K562 (cell line): ENCODE results near the gene PLIN5. TPM values are rescaled to one million over a fixed set of nuclear protein-coding genes. Genes with fewer than 3 reads are reported as not detected.

ENCODE experiments used
- ARID4B ChIP-seq: sonication (generic); formaldehyde crosslinking; IDR thresholded peaks from 2 replicates; pipeline ENCODE4 v1.8.0; 2022; ENCODE audit warnings: mild to moderate bottlenecking, missing genetic modification reagents
- BCOR ChIP-seq: fragments of 450-650 bp; IDR thresholded peaks from 2 replicates; pipeline ENCODE4 v1.6.1; 2016
- CREM ChIP-seq: IDR thresholded peaks from 2 replicates; pipeline ENCODE4 v1.6.1; 2014; ENCODE audit warnings: antibody characterized with exemption, low read depth
- E2F3 ChIP-seq: fragments of 250-450 bp; sonication (Bioruptor Pico); IDR thresholded peaks from 2 replicates; pipeline ENCODE4 v1.4.0; 2020; ENCODE audit warnings: mild to moderate bottlenecking
- EHMT2 ChIP-seq: fragments of 450-650 bp; IDR thresholded peaks from 2 replicates; pipeline ENCODE4 v1.6.1; 2018; ENCODE audit warnings: antibody characterized with exemption
- ESRRB ChIP-seq: fragments of 250-450 bp; sonication (Bioruptor Pico); IDR thresholded peaks from 2 replicates; pipeline ENCODE4 v1.5.0; 2020; ENCODE audit warnings: mild to moderate bottlenecking, moderate library complexity, borderline replicate concordance
- HDAC6 ChIP-seq: IDR thresholded peaks from 2 replicates; pipeline ENCODE4 v1.6.1; 2012; ENCODE audit warnings: low read depth, mild to moderate bottlenecking, control low read depth, inconsistent platforms, low read length, moderate library complexity
- MCM7 ChIP-seq, 2 experiments: fragments of 450-650 bp; IDR thresholded peaks; 2 replicates each; pipeline ENCODE4 v1.6.1; 2016 to 2018
- MGA ChIP-seq: fragments of 450-650 bp; IDR thresholded peaks from 2 replicates; pipeline ENCODE4 v1.6.1; 2016; ENCODE audit warnings: mild to moderate bottlenecking, moderate library complexity
- THAP7 ChIP-seq: fragments of 250-450 bp; sonication (Bioruptor Pico); IDR thresholded peaks from 2 replicates; pipeline ENCODE4 v1.5.0; 2021
- ZNF75A ChIP-seq: fragments of 450-650 bp; formaldehyde crosslinking; IDR thresholded peaks from 2 replicates; pipeline ENCODE4 v1.4.0; 2020; ENCODE audit warnings: mild to moderate bottlenecking
- polyA plus RNA-seq, 8 experiments: library from polyadenylated mRNA; depleted of rRNA in 4 of 8; stranded (reverse) in 5 of 8; unstranded in 3 of 8; fragments of >200 nt; fragmentation: Nextera tagmentation in 2 of 8; fragmentation: Illumina TruSeq in 1 of 8; extraction: Ambion mirVana in 2 of 8; extraction: Trizol in 1 of 8; gene quantifications; 2 replicates each; pipeline versions ENCODE4 v1.2.1 to v1.2.3, GENCODE V29; 2011 to 2014; ENCODE audit warnings: inconsistent platforms in 1 of 8, missing spikeins in 1 of 8
- total RNA-seq, 7 experiments: library from RNA; depleted of rRNA in 6 of 7; stranded (reverse); fragments of >200 nt in 6 of 7; fragmentation: Illumina TruSeq in 2 of 7; extraction: Trizol in 2 of 7; gene quantifications; 2 replicates each; pipeline versions ENCODE4 v1.2.1 to v1.2.3, GENCODE V29; 2011 to 2021; ENCODE audit warnings: low replicate concordance in 1 of 7

Gene PLIN5
- total and polyA plus RNA-seq, 9 of the 15 experiments (the other 6 are each of a cell fraction or from before 2014, with no cell fraction given): 0.04 to 1.3 (median 0.50) TPM

- TF ChIP-seq HDAC6: no peak
- no peak for TF ChIP-seq THAP7
- TF ChIP-seq ZNF75A (CRISPR knock-in tag): no peak
- TF ChIP-seq BCOR: 0 out of 2 replicates have a peak, but pooled peaks have one; percentile 49
- TF ChIP-seq ESRRB (CRISPR knock-in tag): no peak
- 0 out of 2 replicates have a peak, but pooled peaks have one; percentile 28 for TF ChIP-seq ARID4B (CRISPR knock-in tag)
- TF ChIP-seq MCM7 (IDR thresholded peaks at IDR 0.05): no peak
- no peak for TF ChIP-seq CREM
- TF ChIP-seq E2F3 (CRISPR knock-in tag): no peak
- no peak for TF ChIP-seq EHMT2
- TF ChIP-seq MGA: no peak
Observed at GRCh38 chr19:4534836-4535658, at the start of gene PLIN5 (continued).
